Mesendoderm (in vitro differentiated cells): ENCODE measurements around the gene GRK4.
"Not testable (repeated sequence)": the region's sequence is repeated elsewhere in the genome, so short reads cannot be mapped to it uniquely, and the experiment has no call there.

Experiments
- DNase-seq: peaks from one replicate; pipeline ENCODE4 v3.0.0; 2013
- H2AK5ac ChIP-seq: 2 replicates; pipeline ENCODE4 v1.6.1; 2013; ENCODE audit warnings: low read length, inconsistent platforms
- H2BK120ac ChIP-seq: 2 replicates; pipeline ENCODE4 v1.6.1; 2013; ENCODE audit warnings: low read depth, mild to moderate bottlenecking, low read length, moderate library complexity, mixed read lengths
- H2BK15ac ChIP-seq: replicated peaks from 2 replicates; pipeline ENCODE4 v1.6.1; 2013; ENCODE audit warnings: low read depth, mild to moderate bottlenecking, moderate library complexity
- H2BK5ac ChIP-seq: 2 replicates; pipeline ENCODE4 v1.6.1; 2013; ENCODE audit warnings: low read length, inconsistent platforms
- H3K18ac ChIP-seq: 2 replicates; pipeline ENCODE4 v1.6.1; 2013; ENCODE audit warnings: mild to moderate bottlenecking, low read length, mixed read lengths
- H3K23ac ChIP-seq: one replicate; pipeline ENCODE4 v1.6.1; 2013; ENCODE audit warnings: low read length
- H3K27ac ChIP-seq: 2 replicates; pipeline ENCODE4 v1.5.1; 2013; ENCODE audit warnings: low read depth, mild to moderate bottlenecking, inconsistent platforms, low read length, moderate library complexity
- H3K27me3 ChIP-seq: 2 replicates; pipeline ENCODE4 v1.6.1; 2013; ENCODE audit warnings: low read length, control low read depth, mild to moderate bottlenecking, inconsistent platforms; ENCODE audit not compliant: insufficient read depth, poor library complexity
- H3K36me3 ChIP-seq: 2 replicates; pipeline ENCODE4 v1.6.1; 2013; ENCODE audit warnings: low read length, inconsistent platforms; ENCODE audit not compliant: control insufficient read depth, insufficient read depth
- H3K4ac ChIP-seq: one replicate; pipeline ENCODE4 v1.6.1; 2013; ENCODE audit warnings: low read depth, mild to moderate bottlenecking, low read length, moderate library complexity
- H3K4me1 ChIP-seq: 2 replicates; pipeline ENCODE4 v1.6.1; 2013; ENCODE audit warnings: low read depth, low read length, inconsistent platforms; ENCODE audit not compliant: control insufficient read depth
- H3K4me2 ChIP-seq: 2 replicates; pipeline ENCODE4 v1.6.1; 2013; ENCODE audit warnings: low read length
- H3K4me3 ChIP-seq: 2 replicates; pipeline ENCODE4 v1.5.1; 2013; ENCODE audit warnings: mild to moderate bottlenecking, low read length
- H3K56ac ChIP-seq: one replicate; pipeline ENCODE4 v1.6.1; 2013; ENCODE audit warnings: low read length
- H3K79me1 ChIP-seq: 2 replicates; pipeline ENCODE4 v1.6.1; 2013; ENCODE audit warnings: low read length, inconsistent platforms
- H3K79me2 ChIP-seq: 2 replicates; pipeline ENCODE4 v1.6.1; 2013; ENCODE audit warnings: mild to moderate bottlenecking, low read length; ENCODE audit not compliant: control insufficient read depth, insufficient read depth
- H3K9ac ChIP-seq: 2 replicates; pipeline ENCODE4 v1.6.1; 2013; ENCODE audit warnings: low read length, inconsistent platforms
- H4K5ac ChIP-seq: one replicate; pipeline ENCODE4 v1.6.1; 2013; ENCODE audit warnings: low read length
- H4K8ac ChIP-seq: one replicate; pipeline ENCODE4 v1.6.1; 2013; ENCODE audit warnings: low read depth, mild to moderate bottlenecking, control low read depth, low read length, moderate library complexity
- WGBS: extraction: QIAGEN DNeasy Blood & Tissue Kit; methylation state at CpG from one replicate; pipeline ENCODE4 v1.1.7; 2013; ENCODE audit warnings: low lambda C conversion rate, missing lambda C conversion rate; ENCODE audit not compliant: insufficient coverage; ENCODE audit errors: extremely low coverage; 5-methylcytosine and 5-hydroxymethylcytosine counted together

Gene GRK4

DNA sequence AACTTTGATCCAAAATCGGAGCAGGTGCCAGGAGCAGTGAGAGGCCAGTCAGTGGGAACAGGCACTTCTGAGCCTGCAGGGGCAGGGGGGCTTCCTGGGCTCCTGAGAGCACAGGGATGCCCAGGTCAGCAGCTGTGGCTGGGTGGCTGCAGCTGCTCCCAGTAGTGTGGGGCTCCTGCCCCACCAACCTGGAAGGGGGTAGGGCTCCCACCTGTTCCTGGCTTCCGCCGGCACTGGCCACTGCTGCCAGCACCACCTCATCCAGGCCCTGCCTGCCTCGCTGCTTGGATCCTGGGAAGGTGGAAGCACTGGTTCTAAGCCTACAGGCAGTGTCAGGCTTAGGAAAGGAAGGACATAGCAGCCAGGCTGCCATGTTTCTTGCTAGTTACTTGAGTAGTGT lies 18.6 kb downstream of the GRK4 start:
- Histone ChIP-seq H3K79me2 (no peaks in the 10 kb centered on the region), H4K8ac (no peak overlapping the region), H3K4me3 (no peak overlapping the region), H2BK5ac (no peak overlapping the region), H3K23ac (no peak overlapping the region), H3K79me1 (no peaks in the 10 kb centered on the region), H3K36me3 (no peaks in the 10 kb centered on the region), H3K4ac (no peak overlapping the region), H3K56ac (no peak overlapping the region), H3K18ac (no peak overlapping the region), H2BK15ac (no peak overlapping the region), H3K9ac (no peak overlapping the region), H3K4me2 (no peak overlapping the region), H3K27ac (no peak overlapping the region), H2AK5ac (no peak overlapping the region), H2BK120ac (no peak overlapping the region), H3K4me1 (no peaks in the 10 kb centered on the region), H4K5ac (no peak overlapping the region), H3K27me3 (no peaks in the 10 kb centered on the region)
- no CpG with 5 or more reads among the region's 4 CpGs for WGBS
- no peak for DNase-seq

DNA sequence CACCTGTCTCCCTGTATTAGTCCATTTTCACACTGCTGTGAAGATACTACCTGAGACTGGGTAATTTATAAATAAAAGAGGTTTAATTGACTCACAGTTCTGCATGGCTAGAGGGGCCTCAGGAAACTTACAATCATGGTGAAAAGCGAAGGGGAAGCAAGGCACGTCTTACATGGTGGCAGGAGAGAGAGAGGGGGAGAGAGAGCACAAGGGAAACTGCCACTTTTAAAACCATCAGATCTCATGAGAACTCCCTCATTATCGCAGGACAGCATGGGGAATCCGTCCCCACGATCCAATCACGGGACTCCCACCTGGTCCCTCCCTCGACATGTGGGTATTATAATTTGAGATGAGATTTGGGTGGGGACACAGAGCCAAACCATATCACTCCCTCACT lies 20.3 kb downstream of the GRK4 start:
- not testable (repeated sequence) for H3K9ac ChIP-seq

DNA sequence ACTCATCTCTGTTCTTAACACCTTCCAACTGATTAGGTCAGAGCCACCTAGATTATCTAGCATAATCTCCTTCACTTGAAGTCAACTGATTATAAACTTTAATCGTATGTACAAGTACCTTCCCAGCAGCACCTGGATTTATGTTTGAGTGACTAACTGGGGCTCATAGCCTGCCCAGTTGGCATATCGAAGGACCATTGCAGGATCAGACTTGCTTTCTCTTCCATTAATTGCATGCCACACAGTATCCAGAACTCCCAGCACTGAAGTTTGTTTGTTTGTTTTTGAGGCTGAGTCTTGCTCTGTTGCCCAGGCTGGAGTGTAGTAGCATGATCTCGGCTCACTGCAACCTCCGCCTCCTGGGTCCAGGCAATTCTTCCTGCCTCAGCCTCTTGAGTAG lies 27.9 kb downstream of the GRK4 start:
- Histone ChIP-seq H3K4me1 (no peaks in the 10 kb centered on the region), H3K4ac (no peak overlapping the region), H2BK5ac (no peak overlapping the region), H3K18ac (no peak overlapping the region), H2BK15ac (no peak overlapping the region), H3K79me1 (no peaks in the 10 kb centered on the region), H2BK120ac (no peak overlapping the region), H4K5ac (no peak overlapping the region), H2AK5ac (no peak overlapping the region), H3K4me3 (no peak overlapping the region), H3K27me3 (no peaks in the 10 kb centered on the region), H3K9ac (no peak overlapping the region), H3K56ac (no peak overlapping the region), H3K4me2 (no peak overlapping the region), H4K8ac (no peak overlapping the region), H3K79me2 (no peaks in the 10 kb centered on the region), H3K36me3 (no peaks in the 10 kb centered on the region), H3K27ac (no peak overlapping the region), H3K23ac (no peak overlapping the region)
- no peak for DNase-seq
- no CpG with 5 or more reads among the region's 4 CpGs for WGBS

More for the DNA sequence above, 20.3 kb downstream of the GRK4 start:
- H3K4me3 ChIP-seq, H3K18ac ChIP-seq, H3K4ac ChIP-seq, H2AK5ac ChIP-seq, H3K27ac ChIP-seq, H3K27me3 ChIP-seq, H2BK15ac ChIP-seq, H3K4me1 ChIP-seq, H3K23ac ChIP-seq, H3K4me2 ChIP-seq, H2BK5ac ChIP-seq, DNase-seq, H3K79me2 ChIP-seq, H2BK120ac ChIP-seq, H3K36me3 ChIP-seq, H3K79me1 ChIP-seq, H3K56ac ChIP-seq, H4K5ac ChIP-seq, H4K8ac ChIP-seq: not testable (repeated sequence)
- WGBS = no CpG with 5 or more reads among the region's 7 CpGs

- H3K79me1 ChIP-seq = no peaks in the 10 kb centered on the region
Observed at GRCh38 chr4:2994917-2995316, 31.5 kb downstream of the GRK4 start.

GRCh38 chr4:2995546-2996265 lies 32.3 kb downstream of the GRK4 start:
- no peaks in the 10 kb centered on the region for H3K79me2 ChIP-seq
- H4K5ac ChIP-seq = no peak overlapping the region
- H3K36me3 ChIP-seq = no peaks in the 10 kb centered on the region
- no peak overlapping the region for H3K4ac ChIP-seq
- H3K4me1 ChIP-seq = no peaks in the 10 kb centered on the region
- no peaks in the 10 kb centered on the region for H3K79me1 ChIP-seq
- no peak overlapping the region for H2BK5ac ChIP-seq
- H3K27ac ChIP-seq = no peak overlapping the region
- H3K27me3 ChIP-seq = no peaks in the 10 kb centered on the region
- no peak overlapping the region for H3K4me3 ChIP-seq
- H3K4me2 ChIP-seq = no peak overlapping the region
- H3K23ac ChIP-seq = no peak overlapping the region
- H2AK5ac ChIP-seq = no peak overlapping the region
- no peak for DNase-seq
- no peak overlapping the region for H2BK15ac ChIP-seq
- no peak overlapping the region for H3K56ac ChIP-seq
- no peak overlapping the region for H2BK120ac ChIP-seq
- H4K8ac ChIP-seq = no peak overlapping the region
- WGBS = no CpG with 5 or more reads among the region's 4 CpGs
- H3K9ac ChIP-seq = no peak overlapping the region
- H3K18ac ChIP-seq = no peak overlapping the region

More at GRCh38 chr4:2994917-2995316, 31.5 kb downstream of the GRK4 start:
- Histone ChIP-seq H3K4me2 (no peak overlapping the region), H3K27me3 (no peaks in the 10 kb centered on the region), H3K36me3 (no peaks in the 10 kb centered on the region), H2BK5ac (no peak overlapping the region), H3K27ac (no peak overlapping the region), H2AK5ac (no peak overlapping the region), H3K9ac (no peak overlapping the region), H3K4ac (no peak overlapping the region), H4K8ac (no peak overlapping the region), H4K5ac (no peak overlapping the region), H3K23ac (no peak overlapping the region), H3K79me2 (no peaks in the 10 kb centered on the region), H3K18ac (no peak overlapping the region), H3K56ac (no peak overlapping the region), H3K4me1 (no peaks in the 10 kb centered on the region), H2BK15ac (no peak overlapping the region), H3K4me3 (no peak overlapping the region), H2BK120ac (no peak overlapping the region)
- DNase-seq = no peak
- WGBS = no CpG with 5 or more reads among the region's 4 CpGs

- Histone ChIP-seq H3K4me1 (no peaks in the 10 kb centered on the region), H3K9ac (no peak overlapping the region), H2BK5ac (no peak overlapping the region), H3K4me3 (no peak overlapping the region), H3K27ac (no peak overlapping the region), H3K79me1 (no peaks in the 10 kb centered on the region), H3K79me2 (no peaks in the 10 kb centered on the region), H4K5ac (no peak overlapping the region), H3K36me3 (no peaks in the 10 kb centered on the region), H2BK120ac (no peak overlapping the region), H2AK5ac (no peak overlapping the region), H3K27me3 (no peaks in the 10 kb centered on the region), H2BK15ac (no peak overlapping the region), H3K56ac (no peak overlapping the region), H3K4ac (no peak overlapping the region), H3K18ac (no peak overlapping the region), H4K8ac (no peak overlapping the region), H3K4me2 (no peak overlapping the region), H3K23ac (no peak overlapping the region)
- no CpG with 5 or more reads among the region's 4 CpGs for WGBS
- DNase-seq = no peak
Observed at GRCh38 chr4:2996415-2996814, 33.0 kb downstream of the GRK4 start.
